Muscle of leg (tissue), 11 donors: Measurements from ENCODE around the gene AQP5. TPM values are rescaled to one million over a fixed set of nuclear protein-coding genes. Genes with fewer than 3 reads are reported as not detected.

Source experiments
- DNase-seq: peaks from one replicate; pipeline ENCODE4 v3.0.0; 2013
- H3K27ac ChIP-seq: one replicate; pipeline ENCODE4 v1.5.1; 2013; ENCODE audit warnings: mild to moderate bottlenecking, low read length, control low read depth
- H3K27me3 ChIP-seq: one replicate; pipeline ENCODE4 v1.6.1; 2013; ENCODE audit warnings: low read length; ENCODE audit not compliant: control insufficient read depth, insufficient read depth
- H3K36me3 ChIP-seq: one replicate; pipeline ENCODE4 v1.6.1; 2013; ENCODE audit warnings: low read length; ENCODE audit not compliant: control insufficient read depth, insufficient read depth
- H3K4me1 ChIP-seq: one replicate; pipeline ENCODE4 v1.6.1; 2013; ENCODE audit warnings: low read length; ENCODE audit not compliant: control insufficient read depth, insufficient read depth
- H3K4me3 ChIP-seq: one replicate; pipeline ENCODE4 v1.5.1; 2013; ENCODE audit warnings: low read length, control low read depth
- H3K9me3 ChIP-seq: replicated peaks from 2 replicates; pipeline ENCODE4 v1.6.1; 2013; ENCODE audit warnings: low read depth, low read length; ENCODE audit not compliant: control insufficient read depth
- WGBS: methylation state at CpG from one replicate; pipeline ENCODE4 v1.1.5; 2013; ENCODE audit warnings: missing lambda C conversion rate; ENCODE audit not compliant: insufficient coverage; 5-methylcytosine and 5-hydroxymethylcytosine counted together
- polyA plus RNA-seq, 8 donors: library from polyadenylated mRNA; unstranded; fragments of 120-200 nt; gene quantifications; one replicate each; pipeline versions ENCODE4 v1.2.1 to v1.2.3, GENCODE V29; 2013; ENCODE audit warnings: inconsistent platforms in 1 of 8, low replicate concordance in 1 of 8; ENCODE audit not compliant: insufficient read length in 8 of 8, insufficient read depth in 1 of 8
- total RNA-seq: library from RNA; stranded (reverse); fragments of 120-200 nt; gene quantifications from one replicate; pipeline ENCODE4 v1.2.4, GENCODE V29; 2013

Gene AQP5
- total and polyA plus RNA-seq, 9 donors = 0.23 to 1.1 (median 0.58) TPM

- no CpG with 5 or more reads among the region's 3 CpGs for WGBS
Observed at GRCh38 chr12:49949866-49950265, 11.8 kb upstream of the AQP5 start.

GRCh38 chr12:49950273-49951251 is 11.1 kb upstream of the AQP5 start, which contains the start of gene AQP2:
Gene AQP2, plus strand, starts transcription at chr12:49950737. Its CDS starts 94 bp downstream, at chr12:49950831.
- WGBS = 79% methylated on average over 28 of the region's 32 CpGs
- peaks cover 29% of the 10 kb centered on the region for H3K27me3 ChIP-seq
- no peak for DNase-seq
- H3K36me3 ChIP-seq = no peaks in the 10 kb centered on the region
- H3K4me3 ChIP-seq = no peak within 1 kb of the TSS
- peaks cover 12% of the 10 kb centered on the region for H3K4me1 ChIP-seq
- H3K27ac ChIP-seq = no peak within 1 kb of the TSS
- H3K9me3 ChIP-seq = no peaks in the 10 kb centered on the region

More at GRCh38 chr12:49949866-49950265, 11.8 kb upstream of the AQP5 start:
- Histone ChIP-seq H3K27ac (no peak overlapping the region), H3K4me1 (peaks cover 12% of the 10 kb centered on the region), H3K36me3 (no peaks in the 10 kb centered on the region), H3K9me3 (no peaks in the 10 kb centered on the region), H3K27me3 (peaks cover 22% of the 10 kb centered on the region), H3K4me3 (no peak overlapping the region)
- no peak for DNase-seq

GRCh38 chr12:49951411-49952240 is 10.0 kb upstream of the AQP5 start:
- H3K27ac ChIP-seq = no peak overlapping the region
- DNase-seq = no peak
- H3K27me3 ChIP-seq = peaks cover 39% of the 10 kb centered on the region
- H3K4me1 ChIP-seq = peaks cover 10% of the 10 kb centered on the region
- H3K36me3 ChIP-seq = no peaks in the 10 kb centered on the region
- WGBS = 75% methylated on average over 11 of the region's 14 CpGs
- H3K9me3 ChIP-seq = no peaks in the 10 kb centered on the region
- H3K4me3 ChIP-seq = no peak overlapping the region

- H3K36me3 ChIP-seq = no peaks in the 10 kb centered on the region
- no CpG with 5 or more reads among the region's 1 CpG for WGBS
- no peak for DNase-seq
- no peak overlapping the region for H3K4me3 ChIP-seq
- no peaks in the 10 kb centered on the region for H3K9me3 ChIP-seq
- no peak overlapping the region for H3K27ac ChIP-seq
- H3K4me1 ChIP-seq = peaks cover 10% of the 10 kb centered on the region
- peaks cover 48% of the 10 kb centered on the region for H3K27me3 ChIP-seq
Observed at GRCh38 chr12:49952391-49953055, 9.1 kb upstream of the AQP5 start.

GRCh38 chr12:49953151-49953550 is 8.5 kb upstream of the AQP5 start:
- 86% methylated on average over 2 of the region's 4 CpGs for WGBS
- Histone ChIP-seq H3K4me3 (no peak overlapping the region), H3K36me3 (no peaks in the 10 kb centered on the region), H3K27me3 (peaks cover 54% of the 10 kb centered on the region), H3K4me1 (peaks cover 10% of the 10 kb centered on the region), H3K9me3 (no peaks in the 10 kb centered on the region), H3K27ac (no peak overlapping the region)
- DNase-seq = no peak

- DNase-seq = no peak
- Histone ChIP-seq H3K9me3 (no peaks in the 10 kb centered on the region), H3K4me3 (no peak overlapping the region), H3K36me3 (no peaks in the 10 kb centered on the region), H3K27me3 (peaks cover 62% of the 10 kb centered on the region), H3K27ac (no peak overlapping the region), H3K4me1 (peaks cover 10% of the 10 kb centered on the region)
- WGBS = 56% methylated on average over 14 of the region's 21 CpGs
Observed at GRCh38 chr12:49953961-49954846, 7.5 kb upstream of the AQP5 start.

- 21% methylated on average over 42 of the region's 53 CpGs for WGBS
- DNase-seq = no peak
- Histone ChIP-seq H3K27ac (no peak overlapping the region), H3K4me1 (peaks cover 19% of the 10 kb centered on the region), H3K27me3 (peaks cover 71% of the 10 kb centered on the region), H3K4me3 (no peak overlapping the region), H3K36me3 (no peaks in the 10 kb centered on the region), H3K9me3 (no peaks in the 10 kb centered on the region)
Observed at GRCh38 chr12:49954863-49955830, 6.5 kb upstream of the AQP5 start.

GRCh38 chr12:49955899-49956662 is 5.6 kb upstream of the AQP5 start:
- Histone ChIP-seq H3K9me3 (no peaks in the 10 kb centered on the region), H3K27ac (no peak overlapping the region), H3K4me3 (no peak overlapping the region), H3K4me1 (peaks cover 24% of the 10 kb centered on the region), H3K27me3 (peaks cover 77% of the 10 kb centered on the region), H3K36me3 (no peaks in the 10 kb centered on the region)
- WGBS = 59% methylated on average over 7 of the region's 13 CpGs
- no peak for DNase-seq
